Measurements from ENCODE around the gene KLHL6.
"Not testable (repeated sequence)": the region's sequence is repeated elsewhere in the genome, so short reads cannot be mapped to it uniquely, and the experiment has no call there.

KLHL6 gene, protein sequence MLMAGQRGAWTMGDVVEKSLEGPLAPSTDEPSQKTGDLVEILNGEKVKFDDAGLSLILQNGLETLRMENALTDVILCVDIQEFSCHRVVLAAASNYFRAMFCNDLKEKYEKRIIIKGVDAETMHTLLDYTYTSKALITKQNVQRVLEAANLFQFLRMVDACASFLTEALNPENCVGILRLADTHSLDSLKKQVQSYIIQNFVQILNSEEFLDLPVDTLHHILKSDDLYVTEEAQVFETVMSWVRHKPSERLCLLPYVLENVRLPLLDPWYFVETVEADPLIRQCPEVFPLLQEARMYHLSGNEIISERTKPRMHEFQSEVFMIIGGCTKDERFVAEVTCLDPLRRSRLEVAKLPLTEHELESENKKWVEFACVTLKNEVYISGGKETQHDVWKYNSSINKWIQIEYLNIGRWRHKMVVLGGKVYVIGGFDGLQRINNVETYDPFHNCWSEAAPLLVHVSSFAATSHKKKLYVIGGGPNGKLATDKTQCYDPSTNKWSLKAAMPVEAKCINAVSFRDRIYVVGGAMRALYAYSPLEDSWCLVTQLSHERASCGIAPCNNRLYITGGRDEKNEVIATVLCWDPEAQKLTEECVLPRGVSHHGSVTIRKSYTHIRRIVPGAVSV

GRCh38 chr3:183555541-183556081 lies at the start of gene KLHL6:
Gene KLHL6 (minus strand): TSS chr3:183555706. CDS start chr3:183555653, 53 bp downstream.
- peak; percentile 91 for DNase-seq (ENCODE audit: low spot score)

DNA sequence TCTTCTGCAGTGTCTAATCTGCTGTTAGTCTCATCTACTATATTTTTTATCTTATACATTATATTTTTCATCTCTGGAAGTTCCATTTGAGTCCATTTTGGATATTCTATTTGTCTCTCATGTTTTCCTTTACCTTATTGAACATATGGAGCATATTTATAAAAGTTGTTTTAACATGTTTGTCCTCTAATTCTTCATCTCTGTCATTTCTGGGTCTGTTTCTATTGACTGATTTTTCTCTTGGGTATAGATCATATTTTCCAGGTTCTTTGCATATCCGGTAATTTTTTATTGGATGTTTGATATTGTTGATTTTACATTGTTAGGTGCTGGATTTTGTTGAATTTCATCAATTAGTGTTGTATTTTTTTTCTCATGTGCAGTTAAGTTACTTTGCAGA lies 42.5 kb upstream of the KLHL6 start:
- DNase-seq (ENCODE audit: low spot score) = no peak

DNA sequence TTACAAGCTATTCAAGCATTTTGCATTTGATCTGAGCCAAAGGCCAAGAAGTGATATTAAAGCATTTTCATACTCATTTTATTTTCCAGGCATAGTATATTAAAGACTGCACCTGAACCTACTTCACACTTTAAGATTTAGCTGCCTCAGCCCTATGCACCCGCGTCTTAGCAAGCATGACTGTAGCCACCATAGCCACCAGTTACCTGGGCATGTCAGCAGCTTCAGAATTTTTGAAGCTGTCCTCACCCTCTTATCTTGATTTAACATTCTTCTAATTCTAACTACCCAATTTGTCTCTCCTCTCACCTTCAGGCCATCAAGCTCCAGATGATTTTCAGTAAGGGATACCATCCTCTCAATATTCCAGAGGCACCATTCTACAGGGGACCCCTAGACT lies 39.1 kb upstream of the KLHL6 start:
- DNase-seq (ENCODE audit: low spot score) = no peak

GRCh38 chr3:183592821-183593220 lies 37.3 kb upstream of the KLHL6 start:
- no peak for DNase-seq (ENCODE audit: low spot score)

GRCh38 chr3:183591881-183592521 lies 36.5 kb upstream of the KLHL6 start:
- peak; percentile 38 for DNase-seq (ENCODE audit: low spot score)

- no peak for DNase-seq (ENCODE audit: low spot score)
Measured at GRCh38 chr3:183590442-183590841, 34.9 kb upstream of the KLHL6 start.

GRCh38 chr3:183587336-183587735 lies 31.8 kb upstream of the KLHL6 start:
- no peak for DNase-seq (ENCODE audit: low spot score)

DNA sequence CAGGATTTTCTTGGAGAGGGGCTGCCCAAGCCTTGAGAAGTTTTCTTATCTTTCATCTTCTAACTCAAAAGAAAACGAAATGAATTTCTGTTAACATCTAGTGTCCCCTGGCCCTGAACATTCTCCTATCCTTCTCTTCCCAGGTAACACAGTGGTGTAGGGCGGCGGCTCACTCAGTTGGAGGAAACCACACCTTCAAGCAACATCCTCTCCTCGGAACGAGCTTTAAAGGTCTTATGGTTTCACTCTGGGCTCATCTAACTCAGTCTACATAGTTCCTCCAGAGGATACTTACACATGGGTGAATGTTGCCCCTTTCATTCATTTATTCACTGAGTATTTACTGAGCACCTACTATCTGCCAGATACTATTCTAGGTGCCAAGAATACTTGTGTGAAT lies 31.0 kb upstream of the KLHL6 start:
- DNase-seq (ENCODE audit: low spot score) = no peak

DNA sequence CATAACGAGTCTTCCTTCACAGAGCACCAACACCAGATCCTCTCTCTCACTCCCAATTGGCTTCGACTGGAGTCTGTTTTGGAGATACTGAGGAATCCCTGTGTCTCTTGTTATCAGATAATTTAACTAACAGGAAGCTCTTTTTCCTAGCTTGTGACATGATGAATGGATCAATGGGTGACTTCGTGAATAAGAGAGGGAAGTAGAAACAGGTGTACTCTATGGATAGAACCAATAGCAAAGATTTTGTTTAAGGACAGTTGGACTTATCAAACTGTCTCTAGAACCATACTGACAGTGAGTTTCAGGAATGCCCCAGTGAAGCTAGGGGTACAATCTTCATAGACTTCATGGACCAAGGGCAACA lies 29.4 kb upstream of the KLHL6 start:
- no peak for DNase-seq (ENCODE audit: low spot score)

GRCh38 chr3:183584246-183584913 lies 28.9 kb upstream of the KLHL6 start:
- no peak for DNase-seq (ENCODE audit: low spot score)

- DNase-seq (ENCODE audit: low spot score) = no peak
Measured at GRCh38 chr3:183583331-183584245, 28.1 kb upstream of the KLHL6 start.

DNA sequence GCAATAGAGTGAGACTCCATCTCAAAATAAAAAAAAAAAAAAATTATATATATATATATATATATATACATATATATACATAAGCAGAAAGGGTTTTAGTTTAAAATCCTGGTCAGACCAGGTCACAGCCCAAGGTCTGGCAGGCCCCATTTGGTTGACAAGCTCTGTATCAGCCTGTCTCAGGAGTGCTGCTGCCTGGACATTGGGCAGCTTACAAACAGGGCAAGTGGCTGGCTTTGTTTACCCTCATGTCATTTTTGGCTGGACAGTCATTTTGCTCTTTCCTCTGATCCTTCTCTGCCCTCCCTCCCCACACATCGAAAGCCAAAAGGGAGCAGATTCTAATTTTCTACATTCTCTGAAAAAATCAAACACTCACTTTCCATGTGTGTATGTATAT lies 26.7 kb upstream of the KLHL6 start:
- DNase-seq (ENCODE audit: low spot score) = no peak

DNA sequence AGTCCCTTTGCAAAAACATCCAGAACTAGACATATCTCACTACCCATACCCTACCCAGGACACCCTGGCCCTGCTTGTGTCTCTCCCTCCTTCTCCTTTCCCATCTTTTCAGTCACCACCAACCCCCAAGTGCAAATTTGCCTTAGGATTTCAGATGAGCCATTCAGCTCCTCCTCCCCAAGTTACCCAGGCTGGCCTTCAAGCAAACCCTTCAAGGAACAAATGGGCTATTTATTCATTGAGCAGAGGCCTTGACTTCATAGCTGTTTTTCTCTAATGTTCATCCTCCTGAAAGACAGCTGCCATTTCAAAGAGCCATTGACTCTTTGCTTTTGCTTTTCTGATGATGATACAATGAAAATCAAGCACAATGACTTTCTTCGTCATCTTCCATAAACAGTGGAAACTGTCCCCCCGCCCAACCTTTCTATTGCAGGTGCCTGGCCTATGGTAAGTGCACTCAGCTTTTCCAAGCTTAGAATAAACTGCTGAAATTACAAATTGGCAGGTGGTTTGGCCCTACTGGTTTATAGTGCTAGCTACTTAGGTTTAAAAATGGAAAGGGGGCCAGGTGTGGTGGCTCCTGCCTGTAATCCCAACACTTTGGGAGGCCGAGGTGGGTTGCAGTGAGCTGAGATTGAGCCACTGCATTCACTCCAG lies 26.1 kb upstream of the KLHL6 start:
- no peak for DNase-seq (ENCODE audit: low spot score)

- DNase-seq (ENCODE audit: low spot score) = no peak
Measured at GRCh38 chr3:183579967-183580900, 24.7 kb upstream of the KLHL6 start.

DNA sequence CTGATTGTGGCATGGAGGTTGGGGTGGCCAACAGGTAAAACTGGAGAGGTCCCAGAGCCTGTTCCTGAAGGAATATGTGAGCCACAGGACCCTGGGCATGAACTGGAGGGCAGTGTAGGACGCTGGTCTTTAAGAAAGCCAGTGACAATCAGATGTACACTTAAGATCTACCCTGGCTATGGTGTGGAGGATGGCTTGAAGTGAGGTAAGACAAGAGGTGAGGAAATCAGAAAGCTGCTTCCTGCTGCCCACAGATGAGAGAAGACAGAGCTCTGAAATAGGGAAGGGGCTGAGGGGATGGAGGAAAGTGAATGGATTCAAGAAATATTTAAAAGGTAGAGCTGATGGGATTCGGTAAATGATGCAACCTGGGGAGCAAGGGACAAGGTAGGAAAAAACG lies 22.7 kb upstream of the KLHL6 start:
- DNase-seq (ENCODE audit: low spot score) = no peak

DNA sequence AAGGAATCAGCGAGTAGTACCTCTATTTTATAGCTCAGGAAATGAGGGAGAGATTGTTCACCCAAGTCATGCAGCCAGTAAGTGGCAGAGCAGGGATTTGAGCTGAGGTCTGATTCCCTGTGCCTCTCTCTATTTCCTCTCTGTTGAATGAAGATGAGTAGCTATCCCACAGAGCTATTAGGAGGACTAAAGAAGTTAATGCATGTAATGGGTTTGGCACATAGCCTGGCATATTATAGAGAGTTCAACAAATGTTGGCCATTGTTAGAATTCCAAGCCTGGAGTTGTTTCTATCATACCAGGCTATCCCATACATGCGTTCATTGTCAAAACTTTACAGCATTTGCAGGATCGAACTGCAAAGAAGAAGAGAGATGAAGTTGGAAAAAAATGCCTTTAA lies 21.8 kb upstream of the KLHL6 start:
- no peak for DNase-seq (ENCODE audit: low spot score)

DNA sequence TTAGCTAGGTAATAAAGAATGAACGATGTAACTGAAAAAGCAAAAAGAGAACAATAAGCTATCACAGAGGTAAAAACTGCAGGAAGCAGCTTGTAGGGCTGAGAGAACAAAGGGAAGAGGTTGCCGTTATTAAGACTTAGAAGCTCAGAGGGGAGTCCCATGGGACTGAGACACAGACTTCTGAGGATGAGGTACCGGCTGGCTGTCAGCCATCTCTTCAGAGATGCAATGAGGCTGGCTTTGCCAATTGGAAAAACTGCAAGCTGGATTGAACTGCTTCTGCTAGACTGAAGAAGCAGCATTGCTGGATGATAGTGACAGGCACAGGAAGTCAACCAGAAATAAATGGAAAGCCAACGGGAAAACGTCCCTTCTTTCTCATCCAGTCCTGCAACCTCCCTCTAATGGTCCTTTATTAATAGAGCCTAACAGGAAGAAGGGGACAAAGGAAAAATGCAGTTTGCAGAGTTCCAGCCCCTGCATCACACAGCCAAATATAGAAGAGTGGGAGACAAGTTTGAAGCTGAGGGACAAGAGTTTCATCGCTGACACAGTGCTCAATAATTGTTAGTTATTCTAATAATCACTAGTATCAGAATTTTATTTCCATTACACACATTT lies 21.1 kb upstream of the KLHL6 start:
- no peak for DNase-seq (ENCODE audit: low spot score)

DNA sequence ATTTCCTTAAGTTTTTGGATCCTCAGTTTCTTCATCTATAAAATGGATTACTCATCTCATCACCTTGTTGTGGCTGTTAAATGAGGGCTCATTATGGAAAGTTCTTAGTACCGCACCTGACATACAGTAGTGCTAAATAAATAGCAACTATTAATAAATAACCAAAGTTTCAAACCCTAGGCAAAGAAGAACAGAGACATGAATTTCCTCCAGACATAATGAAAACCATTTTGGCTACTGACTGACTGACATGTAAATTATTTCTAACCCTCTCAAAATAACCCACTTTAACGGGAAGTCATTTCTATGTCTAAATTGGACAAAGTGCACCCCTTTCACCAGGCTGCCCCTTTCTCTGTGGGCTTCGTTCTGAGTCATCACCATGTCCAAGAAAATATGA lies 17.4 kb upstream of the KLHL6 start:
- no peak for DNase-seq (ENCODE audit: low spot score)

- not testable (repeated sequence) for DNase-seq (ENCODE audit: low spot score)
Measured at GRCh38 chr3:183570191-183570590, 14.7 kb upstream of the KLHL6 start.

All from activated CD4-positive, alpha-beta T cell treated with anti-CD3 and anti-CD28 coated beads, Interleukin-2, Interleukin-4, amounts not matched to agents 100 ng/mL and 50 ng/mL, durations not matched to agents 16 hours and 8 hours (primary cell).